GM12878 (cell line): ENCODE results near the gene TRPM1. TPM values are rescaled to one million over a fixed set of nuclear protein-coding genes. Genes with fewer than 3 reads are reported as not detected.

ENCODE experiments used
- ATAC-seq: fragments of 200-7000 bp; cut with Tn5 transposase; 3 replicates; pipeline ENCODE4 v1.9.1; 2020; ENCODE audit warnings: mild to moderate bottlenecking, moderate library complexity
- BruUV-seq: library from RNA; stranded (reverse); fragments of 400-500 nt; replicated peaks from 2 replicates; lab custom pipeline; 2021; lab: Mats Ljungman, UMichigan
- CTCF ChIA-PET: fragments of 300-600 bp; sonication (Branson Sonifier 250); formaldehyde crosslinking; extraction: SDS; loops from one replicate; lab custom pipeline; 2021; ENCODE audit warnings: inconsistent platforms; lab: Yijun Ruan, JAX
- POLR2A ChIA-PET: fragments of 350-600 bp; formaldehyde crosslinking; extraction: SDS; loops from one replicate; lab custom pipeline; 2021; ENCODE audit warnings: inconsistent platforms; lab: Charles Lee
- RAD21 ChIA-PET: fragments of 300-600 bp; sonication (Branson Sonifier 250); formaldehyde crosslinking; loops from one replicate; lab custom pipeline; 2023; ENCODE audit warnings: antibody characterized with exemption; ENCODE audit not compliant: unreplicated experiment; lab: Charles Lee
- SMC1A ChIA-PET: fragments of 300-600 bp; sonication (Branson Sonifier 250); formaldehyde crosslinking; loops from one replicate; lab custom pipeline; 2023; ENCODE audit not compliant: unreplicated experiment, uncharacterized antibody; lab: Charles Lee
- DNase-seq: peaks from one replicate; pipeline ENCODE4 v3.0.0-alpha.2; 2011; ENCODE audit warnings: low read depth, low spot score
- FAIRE-seq: peaks from 3 replicates; lab custom pipeline; 2011; peaks lifted over from hg19 to GRCh38; lab: Jason Lieb, UNC
- H2AFZ ChIP-seq: 2 replicates; pipeline ENCODE4 v1.6.0; 2011; ENCODE audit warnings: low read depth, low read length, control low read depth; ENCODE audit not compliant: control insufficient read depth
- H3K27ac ChIP-seq: 2 replicates; pipeline ENCODE4 v1.5.1; 2011; ENCODE audit warnings: control low read depth; ENCODE audit not compliant: control insufficient read depth, insufficient read depth
- H3K27me3 ChIP-seq, 2 experiments: replicated peaks in 1 of 2; 2 replicates each; pipeline versions ENCODE4 v1.6.0 to v1.6.1; 2011; ENCODE audit warnings: low read length in 1 of 2; ENCODE audit not compliant: control insufficient read depth in 2 of 2, insufficient read depth in 2 of 2
- H3K36me3 ChIP-seq, 2 experiments: 2 replicates each; pipeline ENCODE4 v1.5.1; 2011; ENCODE audit warnings: low read length in 1 of 2; ENCODE audit not compliant: control insufficient read depth in 2 of 2, insufficient read depth in 2 of 2
- H3K4me1 ChIP-seq: 2 replicates; pipeline ENCODE4 v1.6.1; 2011; ENCODE audit warnings: mild to moderate bottlenecking, low read length, moderate library complexity, mixed read lengths; ENCODE audit not compliant: control insufficient read depth, insufficient read depth
- H3K4me2 ChIP-seq: 2 replicates; pipeline ENCODE4 v1.6.0; 2011; ENCODE audit warnings: control low read depth; ENCODE audit not compliant: control insufficient read depth, insufficient read depth
- H3K4me3 ChIP-seq: fragments of 200-600 bp; sonication (generic); 2 replicates; pipeline ENCODE4 v1.5.1; 2016
- H3K79me2 ChIP-seq: 2 replicates; pipeline ENCODE4 v1.6.0; 2011; ENCODE audit warnings: low read length; ENCODE audit not compliant: control insufficient read depth, insufficient read depth
- H3K9ac ChIP-seq: 2 replicates; pipeline ENCODE4 v1.8.0; 2011; ENCODE audit warnings: low read length, control low read depth, mixed read lengths; ENCODE audit not compliant: control insufficient read depth, insufficient read depth
- H3K9me3 ChIP-seq: replicated peaks from 3 replicates; pipeline ENCODE4 v1.5.1; 2011; ENCODE audit warnings: mild to moderate bottlenecking, low read length; ENCODE audit not compliant: control insufficient read depth, insufficient read depth
- H4K20me1 ChIP-seq: 2 replicates; pipeline ENCODE4 v1.6.0; 2011; ENCODE audit not compliant: control insufficient read depth, insufficient read depth
- ATF2 ChIP-seq: IDR thresholded peaks from 2 replicates; pipeline ENCODE4 v1.6.1; 2012; ENCODE audit warnings: low read length, inconsistent platforms
- ATF3 ChIP-seq: IDR thresholded peaks from 2 replicates; pipeline ENCODE4 v1.6.1; 2011; ENCODE audit warnings: low read depth, mild to moderate bottlenecking, low read length, moderate library complexity, borderline replicate concordance; ENCODE audit errors: extremely low read depth
- CHD4 ChIP-seq: fragments of 200-600 bp; sonication (generic); IDR thresholded peaks from 2 replicates; pipeline ENCODE4 v1.6.1; 2016; ENCODE audit warnings: mild to moderate bottlenecking
- FOXM1 ChIP-seq: IDR thresholded peaks from 2 replicates; pipeline ENCODE4 v1.6.1; 2012; ENCODE audit warnings: low read depth, mild to moderate bottlenecking, inconsistent platforms, low read length, moderate library complexity
- JUNB ChIP-seq: IDR thresholded peaks from 2 replicates; pipeline ENCODE4 v1.6.1; 2016; ENCODE audit warnings: antibody characterized with exemption, mild to moderate bottlenecking
- MEF2B ChIP-seq: fragments of 450-650 bp; IDR thresholded peaks from 2 replicates; pipeline ENCODE4 v1.6.1; 2018; ENCODE audit warnings: mild to moderate bottlenecking, moderate library complexity; ENCODE audit not compliant: partially characterized antibody, poor library complexity, severe bottlenecking
- NR2F1 ChIP-seq: fragments of 450-650 bp; conservative IDR thresholded peaks from 2 replicates; pipeline ENCODE4 v1.6.1; 2017; ENCODE audit warnings: mild to moderate bottlenecking
- PBX3 ChIP-seq: IDR thresholded peaks from 2 replicates; pipeline ENCODE4 v1.6.1; 2011; ENCODE audit warnings: mild to moderate bottlenecking, low read depth, low read length, moderate library complexity; ENCODE audit not compliant: insufficient replicate concordance
- POLR2AphosphoS5 ChIP-seq: IDR thresholded peaks from 2 replicates; pipeline ENCODE4 v1.6.1; 2011; ENCODE audit warnings: mild to moderate bottlenecking, low read length, inconsistent platforms
- RB1 ChIP-seq: fragments of 450-650 bp; formaldehyde crosslinking; IDR thresholded peaks from 2 replicates; pipeline ENCODE4 v1.6.1; 2017; ENCODE audit warnings: mild to moderate bottlenecking, borderline replicate concordance
- SIX5 ChIP-seq: IDR thresholded peaks from 2 replicates; pipeline ENCODE4 v1.6.1; 2011; ENCODE audit warnings: mild to moderate bottlenecking, low read depth, low read length, moderate library complexity; ENCODE audit not compliant: severe bottlenecking
- SRF ChIP-seq, 2 experiments: IDR thresholded peaks; 2 replicates each; pipeline ENCODE4 v1.6.1; 2011; ENCODE audit warnings: low read depth in 2 of 2, low read length in 2 of 2, mild to moderate bottlenecking in 1 of 2, moderate library complexity in 1 of 2
- ZZZ3 ChIP-seq: IDR thresholded peaks from 2 replicates; pipeline ENCODE4 v1.6.1; 2011; ENCODE audit warnings: low read depth; ENCODE audit not compliant: control insufficient read depth, insufficient read length
- WGBS: methylation state at CpG from one replicate; pipeline ENCODE4 v1.1.6; 2016; ENCODE audit warnings: low lambda C conversion rate; ENCODE audit not compliant: insufficient replicate concordance, insufficient coverage; ENCODE audit errors: missing lambda C conversion rate; 5-methylcytosine and 5-hydroxymethylcytosine counted together
- in situ Hi-C: fragments of 300-500 bp; cut with MboI; formaldehyde crosslinking; loops from 9 replicates; pipeline ENCODE4 v1.14.3; 2018; ENCODE audit warnings: mixed read lengths
- intact Hi-C: fragments of 100-400 bp; cut with micrococcal nuclease; formaldehyde crosslinking; loops from one replicate; pipeline ENCODE4 v1.14.2; 2022; ENCODE audit not compliant: unreplicated experiment
- polyA plus RNA-seq, 11 experiments: library from polyadenylated mRNA; depleted of rRNA in 4 of 11; unstranded in 6 of 11; stranded (reverse) in 5 of 11; fragments of >200 nt; fragmentation: Nextera tagmentation in 4 of 11; fragmentation: Illumina TruSeq in 1 of 11; extraction: Ambion mirVana in 4 of 11; extraction: Trizol in 1 of 11; gene quantifications; 1 replicate in 1 of 11; 2 replicates in 10 of 11; pipeline versions ENCODE4 v1.2.1 to v1.2.3, GENCODE V29; 2011 to 2016; ENCODE audit warnings: inconsistent platforms in 2 of 11, missing spikeins in 2 of 11, low read depth in 1 of 11
- total RNA-seq, 4 experiments: library from RNA; depleted of rRNA in 3 of 4; stranded (reverse); fragments of >200 nt in 3 of 4; fragmentation: Illumina TruSeq in 1 of 4; extraction: Trizol in 1 of 4; gene quantifications; 2 replicates each; pipeline versions ENCODE4 v1.2.1 to v1.2.3, GENCODE V29; 2013 to 2021

TRPM1 gene
- total and polyA plus RNA-seq, 10 of the 15 experiments (the other 5 are each of a cell fraction or from before 2014, with no cell fraction given), result 0.01 to 0.10 (median 0.05) TPM; not detected in 4

GRCh38 chr15:30963681-30964080 lies 137.8 kb downstream of the TRPM1 start:
- FAIRE-seq, result no peak
- WGBS, result 81% methylated on average over 3 of the region's 3 CpGs
- Histone ChIP-seq H3K36me3 (peaks cover 1 to 10% of the 10 kb centered on the region in 2 experiments), H3K4me2 (no peak overlapping the region), H3K27ac (no peak overlapping the region), H3K4me3 (no peak overlapping the region), H2AFZ (no peak overlapping the region), H3K9ac (no peak overlapping the region), H3K4me1 (peaks cover 3% of the 10 kb centered on the region; the same call in 1 of the 2 replicates), H3K9me3 (no peaks in the 10 kb centered on the region), H3K27me3 (no peaks in the 10 kb centered on the region), H4K20me1 (no peaks in the 10 kb centered on the region), H3K79me2 (no peaks in the 10 kb centered on the region)
- intact Hi-C loops, result no loop called here
- SMC1A ChIA-PET, result interaction anchor here (0.9 to 1.5 kb wide), 3 partner anchors 14 to 50 kb away, joined by 3 to 5 read pairs (median 4); no protein-coding TSS in a partner anchor
- CTCF ChIA-PET, result interaction anchor here (0.6 to 1.2 kb wide), 4 partner anchors 13 to 166 kb away, joined by 3 to 4 read pairs (median 4); no protein-coding TSS in a partner anchor
- TF ChIP-seq JUNB, result no peak
- TF ChIP-seq SRF (IDR thresholded peaks at IDR 0.05; ENCODE audit: low read depth in 2 of 2, low read length in 2 of 2), result no peak
- TF ChIP-seq ATF2, result no peak
- TF ChIP-seq FOXM1, result no peak
- no peak for TF ChIP-seq PBX3
- no peak for TF ChIP-seq ATF3
- TF ChIP-seq NR2F1, result no peak
- no peak for TF ChIP-seq RB1
- TF ChIP-seq SIX5, result no peak
- no peak for TF ChIP-seq POLR2AphosphoS5
- TF ChIP-seq ZZZ3, result no peak
- TF ChIP-seq MEF2B, result no peak
- no peak for TF ChIP-seq CHD4
- RAD21 ChIA-PET, result interaction anchor here (0.6 kb wide), 1 partner anchor 20 kb away, joined by 3 read pairs; no protein-coding TSS in a partner anchor
- DNase-seq, result no peak
- no peak for ATAC-seq
- in situ Hi-C loops, result no loop called here
- POLR2A ChIA-PET, result no interaction called here
- BruUV-seq, result no TSS peak
